Anterior cingulate cortex (tissue), 58 donors: Measurements from ENCODE around the gene NAALAD2.
A peak's percentile ranks its signal among the peaks of the same experiment; 100 is the strongest.
"Not testable (repeated sequence)": the region's sequence is repeated elsewhere in the genome, so short reads cannot be mapped to it uniquely, and the experiment has no call there.

Source experiments
- DNase-seq, 58 donors: peaks; one replicate each; lab custom pipeline; 2025; lab: John Stamatoyannopoulos, UW

The NAALAD2 gene

GRCh38 chr11:90134478-90135003, at the start of gene NAALAD2:
Gene NAALAD2, plus strand, starts transcription at chr11:90134663. Its CDS starts 96 bp downstream, at chr11:90134759.
- DNase-seq = peak in 57 of 58 donors; percentile 2 to 65 (median 33)

GRCh38 chr11:90085650-90086049, 48.8 kb upstream of the NAALAD2 start, which contains the start of gene UBTFL1:
Gene UBTFL1, plus strand, starts transcription at chr11:90085950. Its CDS starts 0 bp downstream, at chr11:90085950.
- not testable (repeated sequence) for DNase-seq

GRCh38 chr11:90088731-90089130, 45.7 kb upstream of the NAALAD2 start:
- DNase-seq = not testable (repeated sequence)

GRCh38 chr11:90095230-90095924, 39.1 kb upstream of the NAALAD2 start:
- not testable (repeated sequence) for DNase-seq

GRCh38 chr11:90098261-90098660, 36.2 kb upstream of the NAALAD2 start:
- peak in 24 of 58 donors; percentile 1 to 69 (median 16) for DNase-seq

- no peak for DNase-seq
Observed at GRCh38 chr11:90100431-90100830, 34.0 kb upstream of the NAALAD2 start.

GRCh38 chr11:90113541-90113940, 20.9 kb upstream of the NAALAD2 start:
- DNase-seq = no peak

- no peak for DNase-seq
Observed at GRCh38 chr11:90120191-90120590, 14.3 kb upstream of the NAALAD2 start.

- DNase-seq = no peak
Observed at GRCh38 chr11:90124371-90124770, 10.1 kb upstream of the NAALAD2 start.

- no peak for DNase-seq
Observed at GRCh38 chr11:90124946-90125345, 9.5 kb upstream of the NAALAD2 start.

GRCh38 chr11:90133560-90134477, 644 bp upstream of the NAALAD2 start:
- no peak for DNase-seq

GRCh38 chr11:90135016-90135415, 553 bp downstream of the NAALAD2 start:
- no peak for DNase-seq

- DNase-seq = no peak
Observed at GRCh38 chr11:90148900-90149299, 14.4 kb downstream of the NAALAD2 start.

GRCh38 chr11:90166982-90167573, 32.6 kb downstream of the NAALAD2 start:
- DNase-seq = peak in 1 of 58 donors; percentile 2

- not testable (repeated sequence) for DNase-seq
Observed at GRCh38 chr11:90167704-90168103, 33.2 kb downstream of the NAALAD2 start.

GRCh38 chr11:90168571-90168970, 34.1 kb downstream of the NAALAD2 start:
- no peak for DNase-seq

GRCh38 chr11:90171359-90171758, 36.9 kb downstream of the NAALAD2 start:
- no peak for DNase-seq

GRCh38 chr11:90176069-90176468, 41.6 kb downstream of the NAALAD2 start:
- no peak for DNase-seq

- no peak for DNase-seq
Observed at GRCh38 chr11:90178751-90179150, 44.3 kb downstream of the NAALAD2 start.

- DNase-seq = no peak
Observed at GRCh38 chr11:90179923-90180322, 45.5 kb downstream of the NAALAD2 start.

- no peak for DNase-seq
Observed at GRCh38 chr11:90187839-90188238, 53.4 kb downstream of the NAALAD2 start.
